GM12878 (cell line): ENCODE results near the gene MYL3. TPM values are rescaled to one million over a fixed set of nuclear protein-coding genes. Genes with fewer than 3 reads are reported as not detected.
A peak's percentile ranks its signal among the peaks of the same experiment; 100 is the strongest.

ENCODE experiments used
- BCL11A ChIP-seq: IDR thresholded peaks from 2 replicates; pipeline ENCODE4 v1.6.1; 2011; ENCODE audit warnings: low read depth, low read length
- BHLHE40 ChIP-seq, 2 experiments: fragments of 450-650 bp in 1 of 2; IDR thresholded peaks; 2 replicates each; pipeline ENCODE4 v1.6.1; 2011 to 2017; ENCODE audit warnings: low read depth in 2 of 2, borderline replicate concordance in 1 of 2, improper control_type of control experiment in 1 of 2, low read length in 1 of 2, mild to moderate bottlenecking in 1 of 2
- BMI1 ChIP-seq: fragments of 450-650 bp; IDR thresholded peaks from 2 replicates; pipeline ENCODE4 v1.6.1; 2016; ENCODE audit warnings: mild to moderate bottlenecking, moderate library complexity, borderline replicate concordance
- CBX5 ChIP-seq: sonication (generic); IDR thresholded peaks from 2 replicates; pipeline ENCODE4 v1.6.1; 2016; ENCODE audit warnings: low read depth, moderate library complexity, mild to moderate bottlenecking, inconsistent platforms
- EP300 ChIP-seq, 2 experiments: fragments of 150-350 bp in 1 of 2; IDR thresholded peaks; 2 replicates each; pipeline ENCODE4 v1.6.1; 2011 to 2012; ENCODE audit warnings: low read depth in 2 of 2, low read length in 2 of 2, borderline replicate concordance in 1 of 2, improper control_type of control experiment in 1 of 2, inconsistent platforms in 1 of 2; ENCODE audit not compliant: control insufficient read depth in 1 of 2
- FOXK2 ChIP-seq: fragments of 450-650 bp; IDR thresholded peaks from 2 replicates; pipeline ENCODE4 v1.6.1; 2017; ENCODE audit warnings: mild to moderate bottlenecking, moderate library complexity
- GATAD2B ChIP-seq: fragments of 450-650 bp; conservative IDR thresholded peaks from 2 replicates; pipeline ENCODE4 v1.6.1; 2017; ENCODE audit warnings: low read depth, mild to moderate bottlenecking, moderate library complexity
- HDAC6 ChIP-seq: fragments of 200-600 bp; sonication (generic); IDR thresholded peaks from one replicate; pipeline ENCODE4 v1.8.0; 2017; ENCODE audit warnings: antibody characterized with exemption; ENCODE audit not compliant: unreplicated experiment
- JUNB ChIP-seq: IDR thresholded peaks from 2 replicates; pipeline ENCODE4 v1.6.1; 2016; ENCODE audit warnings: antibody characterized with exemption, mild to moderate bottlenecking
- JUND ChIP-seq: IDR thresholded peaks from 2 replicates; pipeline ENCODE4 v1.6.1; 2012; ENCODE audit warnings: low read depth, mild to moderate bottlenecking, low read length, improper control_type of control experiment, moderate library complexity
- KAT2A ChIP-seq: conservative IDR thresholded peaks from 2 replicates; pipeline ENCODE4 v1.6.1; 2011; ENCODE audit warnings: low read depth, low read length; ENCODE audit not compliant: control insufficient read depth
- MXI1 ChIP-seq: fragments of 150-350 bp; IDR thresholded peaks from 2 replicates; pipeline ENCODE4 v1.6.1; 2011; ENCODE audit warnings: low read depth, mild to moderate bottlenecking, inconsistent platforms, low read length, improper control_type of control experiment
- NFYB ChIP-seq: IDR thresholded peaks from 2 replicates; pipeline ENCODE4 v1.6.1; 2011; ENCODE audit warnings: low read depth, mild to moderate bottlenecking, low read length, improper control_type of control experiment, moderate library complexity; ENCODE audit not compliant: insufficient read depth
- NR2C2 ChIP-seq: IDR thresholded peaks from 2 replicates; pipeline ENCODE4 v1.6.1; 2011; ENCODE audit warnings: borderline replicate concordance, low read depth; ENCODE audit not compliant: control insufficient read depth, insufficient read length
- PAX5 ChIP-seq: IDR thresholded peaks from 2 replicates; pipeline ENCODE4 v1.6.1; 2011; ENCODE audit warnings: low read depth, low read length, borderline replicate concordance
- PML ChIP-seq: IDR thresholded peaks from 2 replicates; pipeline ENCODE4 v1.6.1; 2012; ENCODE audit warnings: low read length, inconsistent platforms
- RCOR1 ChIP-seq: conservative IDR thresholded peaks from 2 replicates; pipeline ENCODE4 v1.6.1; 2012; ENCODE audit warnings: low read depth, low read length, improper control_type of control experiment
- RELA ChIP-seq: fragments of 450-650 bp; IDR thresholded peaks from 2 replicates; pipeline ENCODE4 v1.8.0; 2014; ENCODE audit warnings: borderline replicate concordance; ENCODE audit not compliant: partially characterized antibody
- RELB ChIP-seq: fragments of 450-650 bp; IDR thresholded peaks from 2 replicates; pipeline ENCODE4 v1.6.1; 2017; ENCODE audit warnings: low read depth, mild to moderate bottlenecking, moderate library complexity
- RFX5 ChIP-seq: IDR thresholded peaks from 2 replicates; pipeline ENCODE4 v1.6.1; 2011; ENCODE audit warnings: low read depth, low read length, improper control_type of control experiment
- SIX5 ChIP-seq: IDR thresholded peaks from 2 replicates; pipeline ENCODE4 v1.6.1; 2011; ENCODE audit warnings: mild to moderate bottlenecking, low read depth, low read length, moderate library complexity; ENCODE audit not compliant: severe bottlenecking
- SMAD1 ChIP-seq: fragments of 450-650 bp; IDR thresholded peaks from 2 replicates; pipeline ENCODE4 v1.6.1; 2018; ENCODE audit warnings: mild to moderate bottlenecking, low read depth; ENCODE audit not compliant: partially characterized antibody
- SP1 ChIP-seq: IDR thresholded peaks from one replicate; pipeline ENCODE4 v1.6.1; 2011; ENCODE audit warnings: low read depth, low read length
- ZBED1 ChIP-seq: IDR thresholded peaks from 2 replicates; pipeline ENCODE4 v1.6.1; 2016; ENCODE audit warnings: borderline replicate concordance
- ZNF274 ChIP-seq: IDR thresholded peaks from one replicate; pipeline ENCODE4 v1.8.0; 2011; ENCODE audit not compliant: insufficient read length, insufficient read depth
- ZNF622 ChIP-seq: fragments of 450-650 bp; IDR thresholded peaks from 2 replicates; pipeline ENCODE4 v1.6.1; 2017; ENCODE audit warnings: mild to moderate bottlenecking, inconsistent platforms
- polyA plus RNA-seq, 11 experiments: library from polyadenylated mRNA; depleted of rRNA in 4 of 11; unstranded in 6 of 11; stranded (reverse) in 5 of 11; fragments of >200 nt; fragmentation: Nextera tagmentation in 4 of 11; fragmentation: Illumina TruSeq in 1 of 11; extraction: Ambion mirVana in 4 of 11; extraction: Trizol in 1 of 11; gene quantifications; 1 replicate in 1 of 11; 2 replicates in 10 of 11; pipeline versions ENCODE4 v1.2.1 to v1.2.3, GENCODE V29; 2011 to 2016; ENCODE audit warnings: inconsistent platforms in 2 of 11, missing spikeins in 2 of 11, low read depth in 1 of 11
- total RNA-seq, 4 experiments: library from RNA; depleted of rRNA in 3 of 4; stranded (reverse); fragments of >200 nt in 3 of 4; fragmentation: Illumina TruSeq in 1 of 4; extraction: Trizol in 1 of 4; gene quantifications; 2 replicates each; pipeline versions ENCODE4 v1.2.1 to v1.2.3, GENCODE V29; 2013 to 2021
- TF ChIP-seq, protein P1 (sequence below): fragments of 450-650 bp; IDR thresholded peaks from 2 replicates; pipeline ENCODE4 v1.6.1; 2017; ENCODE audit warnings: mild to moderate bottlenecking
- TF ChIP-seq, protein P2 (sequence below): fragments of 150-350 bp; IDR thresholded peaks from 2 replicates; pipeline ENCODE4 v1.6.1; 2014; ENCODE audit warnings: mild to moderate bottlenecking, low read depth, low read length

Gene MYL3
- total and polyA plus RNA-seq, 10 of the 15 experiments (the other 5 are each of a cell fraction or from before 2014, with no cell fraction given) = 0.40 TPM; not detected in 9

- TF ChIP-seq SMAD1 (no peak), HDAC6 (no peak), RELA (no peak), JUNB (peak; percentile 28; the same call in 1 of the 2 replicates), ZNF274 (no peak), RFX5 (peak; percentile 96), ZBED1 (no peak), ZNF622 (no peak), NFYB (no peak), RELB (no peak), BCL11A (no peak), PAX5 (0 out of 2 replicates have a peak, but pooled peaks have one; percentile 13), EP300 (IDR thresholded peaks at IDR 0.05; ENCODE audit: borderline replicate concordance in 1 of 2, control insufficient read depth in 1 of 2, low read depth in 2 of 2, low read length in 2 of 2) (no peak), NR2C2 (no peak), JUND (0 out of 2 replicates have a peak, but pooled peaks have one; percentile 37), BMI1 (no peak), BHLHE40 (IDR thresholded peaks at IDR 0.05; ENCODE audit: borderline replicate concordance in 1 of 2, low read depth in 2 of 2, low read length in 1 of 2) (peak in 1 of 2 experiments; percentile 32; a peak in 1 of 4 replicates), RCOR1 (no peak), MXI1 (no peak), CBX5 (peak; percentile 64; the same call in 1 of the 2 replicates), GATAD2B (no peak), SP1 (no peak), FOXK2 (no peak), PML (no peak), SIX5 (no peak), KAT2A (no peak)
- TF ChIP-seq, protein P1, sequence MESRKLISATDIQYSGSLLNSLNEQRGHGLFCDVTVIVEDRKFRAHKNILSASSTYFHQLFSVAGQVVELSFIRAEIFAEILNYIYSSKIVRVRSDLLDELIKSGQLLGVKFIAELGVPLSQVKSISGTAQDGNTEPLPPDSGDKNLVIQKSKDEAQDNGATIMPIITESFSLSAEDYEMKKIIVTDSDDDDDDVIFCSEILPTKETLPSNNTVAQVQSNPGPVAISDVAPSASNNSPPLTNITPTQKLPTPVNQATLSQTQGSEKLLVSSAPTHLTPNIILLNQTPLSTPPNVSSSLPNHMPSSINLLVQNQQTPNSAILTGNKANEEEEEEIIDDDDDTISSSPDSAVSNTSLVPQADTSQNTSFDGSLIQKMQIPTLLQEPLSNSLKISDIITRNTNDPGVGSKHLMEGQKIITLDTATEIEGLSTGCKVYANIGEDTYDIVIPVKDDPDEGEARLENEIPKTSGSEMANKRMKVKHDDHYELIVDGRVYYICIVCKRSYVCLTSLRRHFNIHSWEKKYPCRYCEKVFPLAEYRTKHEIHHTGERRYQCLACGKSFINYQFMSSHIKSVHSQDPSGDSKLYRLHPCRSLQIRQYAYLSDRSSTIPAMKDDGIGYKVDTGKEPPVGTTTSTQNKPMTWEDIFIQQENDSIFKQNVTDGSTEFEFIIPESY = no peak
- TF ChIP-seq, protein P2, sequence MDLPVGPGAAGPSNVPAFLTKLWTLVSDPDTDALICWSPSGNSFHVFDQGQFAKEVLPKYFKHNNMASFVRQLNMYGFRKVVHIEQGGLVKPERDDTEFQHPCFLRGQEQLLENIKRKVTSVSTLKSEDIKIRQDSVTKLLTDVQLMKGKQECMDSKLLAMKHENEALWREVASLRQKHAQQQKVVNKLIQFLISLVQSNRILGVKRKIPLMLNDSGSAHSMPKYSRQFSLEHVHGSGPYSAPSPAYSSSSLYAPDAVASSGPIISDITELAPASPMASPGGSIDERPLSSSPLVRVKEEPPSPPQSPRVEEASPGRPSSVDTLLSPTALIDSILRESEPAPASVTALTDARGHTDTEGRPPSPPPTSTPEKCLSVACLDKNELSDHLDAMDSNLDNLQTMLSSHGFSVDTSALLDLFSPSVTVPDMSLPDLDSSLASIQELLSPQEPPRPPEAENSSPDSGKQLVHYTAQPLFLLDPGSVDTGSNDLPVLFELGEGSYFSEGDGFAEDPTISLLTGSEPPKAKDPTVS = no peak
Measured at GRCh38 chr3:46829699-46830208, 33.5 kb downstream of the MYL3 start (continued).
